ENCODE measurements around the gene MEGF6.

MEGF6 gene

DNA sequence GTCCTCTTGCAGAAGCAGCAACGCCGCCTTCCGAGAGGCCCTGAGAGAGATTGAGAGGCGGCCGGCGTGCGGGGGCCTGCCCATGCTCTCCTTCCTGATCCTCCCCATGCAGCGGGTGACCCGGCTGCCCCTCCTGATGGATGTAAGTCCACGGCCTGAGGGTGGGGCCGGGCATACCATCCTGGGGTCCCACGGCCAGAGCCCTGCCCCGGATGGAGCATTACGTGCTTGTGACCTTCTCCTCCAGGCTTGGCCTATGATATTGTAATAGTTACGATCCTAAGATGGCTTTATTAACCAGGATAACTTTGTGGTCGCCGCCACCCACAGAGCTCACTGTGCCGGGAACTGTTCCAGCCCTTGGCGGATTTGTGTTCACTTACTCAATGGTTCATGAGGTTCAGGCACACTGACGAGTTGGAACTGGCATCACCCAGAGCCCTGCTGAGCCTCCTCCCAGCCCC, 137.9 kb downstream of the MEGF6 start:
- Histone ChIP-seq H3K4me3 (peak overlapping the region; percentile 6; the same call in 1 of the 2 replicates), H3K36me3 (ENCODE audit: insufficient read depth, low read length) (no peaks in the 10 kb centered on the region), H3K9ac (ENCODE audit: insufficient read length) (no peak overlapping the region), H3K27ac (peak overlapping the region; percentile 27; the same call in 1 of the 2 replicates), H3K9me3 (ENCODE audit: low read depth, low read length) (no peaks in the 10 kb centered on the region)
- DNase-seq (ENCODE audit: low read depth, low spot score): peak; percentile 53
- TF ChIP-seq POLR2AphosphoS5 (IDR thresholded peaks at IDR 0.05; ENCODE audit: borderline replicate concordance, low read depth, low read length) (no peak), EZH2 (IDR thresholded peaks at IDR 0.05) (no peak), FOXP2 (optimal IDR thresholded peaks at IDR 0.05; ENCODE audit: control extremely low read depth, extremely low read length, insufficient read depth) (peak; percentile 54)

DNA sequence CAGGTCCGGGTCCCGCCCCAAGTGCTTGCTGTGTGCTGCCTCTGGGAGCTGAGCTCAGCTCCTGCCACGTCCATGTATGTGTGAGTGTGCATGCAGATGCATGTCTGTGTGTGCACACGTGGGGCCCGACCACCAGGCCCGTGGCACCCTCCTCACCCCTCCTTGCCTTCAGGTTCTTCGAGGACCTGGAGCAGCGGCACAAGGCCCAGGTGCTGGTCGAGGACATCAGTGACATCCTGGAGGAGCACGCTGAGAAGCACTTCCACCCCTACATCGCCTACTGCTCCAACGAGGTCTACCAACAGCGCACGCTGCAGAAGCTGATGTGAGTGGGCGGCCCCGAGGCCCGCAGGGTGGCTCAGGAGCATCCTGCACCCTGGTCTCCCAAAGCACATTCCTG, 138.4 kb downstream of the MEGF6 start:
- DNase-seq (ENCODE audit: low read depth, low spot score): no peak

GRCh38 chr1:3472088-3472850, 139.0 kb downstream of the MEGF6 start:
- Histone ChIP-seq H3K36me3 (ENCODE audit: insufficient read depth, low read length) (no peaks in the 10 kb centered on the region), H3K27ac (peak overlapping the region; percentile 86), H3K9ac (ENCODE audit: insufficient read length) (no peak overlapping the region), H3K4me3 (peak overlapping the region; percentile 65), H3K9me3 (ENCODE audit: low read depth, low read length) (no peaks in the 10 kb centered on the region)
- TF ChIP-seq POLR2AphosphoS5 (IDR thresholded peaks at IDR 0.05; ENCODE audit: borderline replicate concordance, low read depth, low read length) (no peak), FOXP2 (optimal IDR thresholded peaks at IDR 0.05; ENCODE audit: control extremely low read depth, extremely low read length, insufficient read depth) (no peak), EZH2 (IDR thresholded peaks at IDR 0.05) (no peak)
- DNase-seq (ENCODE audit: low read depth, low spot score): no peak

More for the DNA sequence above, 138.4 kb downstream of the MEGF6 start:
- TF ChIP-seq FOXP2 (optimal IDR thresholded peaks at IDR 0.05; ENCODE audit: control extremely low read depth, extremely low read length, insufficient read depth): no peak
- TF ChIP-seq EZH2 (IDR thresholded peaks at IDR 0.05): no peak
- TF ChIP-seq POLR2AphosphoS5 (IDR thresholded peaks at IDR 0.05; ENCODE audit: borderline replicate concordance, low read depth, low read length): no peak
- no peak overlapping the region for H3K9ac ChIP-seq (ENCODE audit: insufficient read length)
- H3K9me3 ChIP-seq (ENCODE audit: low read depth, low read length): no peaks in the 10 kb centered on the region
- H3K4me3 ChIP-seq: no peak overlapping the region; the same call in 1 of the 2 replicates
- no peaks in the 10 kb centered on the region for H3K36me3 ChIP-seq (ENCODE audit: insufficient read depth, low read length)
- peak overlapping the region; percentile 27; the same call in 1 of the 2 replicates for H3K27ac ChIP-seq

GRCh38 chr1:3471356-3472087, 139.8 kb downstream of the MEGF6 start:
- peak; percentile 47 for DNase-seq (ENCODE audit: low read depth, low spot score)
- Histone ChIP-seq H3K9ac (ENCODE audit: insufficient read length) (peak overlapping the region; percentile 37), H3K4me3 (peak overlapping the region; percentile 65), H3K36me3 (ENCODE audit: insufficient read depth, low read length) (no peaks in the 10 kb centered on the region), H3K27ac (peak overlapping the region; percentile 86), H3K9me3 (ENCODE audit: low read depth, low read length) (no peaks in the 10 kb centered on the region)
- TF ChIP-seq EZH2 (IDR thresholded peaks at IDR 0.05) (no peak), FOXP2 (optimal IDR thresholded peaks at IDR 0.05; ENCODE audit: control extremely low read depth, extremely low read length, insufficient read depth) (peak; percentile 59), POLR2AphosphoS5 (IDR thresholded peaks at IDR 0.05; ENCODE audit: borderline replicate concordance, low read depth, low read length) (peak; percentile 37; the same call in 1 of the 2 replicates)

- Histone ChIP-seq H3K36me3 (ENCODE audit: insufficient read depth, low read length) (no peaks in the 10 kb centered on the region), H3K9me3 (ENCODE audit: low read depth, low read length) (no peaks in the 10 kb centered on the region), H3K9ac (ENCODE audit: insufficient read length) (no peak overlapping the region), H3K4me3 (peak overlapping the region; percentile 65), H3K27ac (peak overlapping the region; percentile 86; the same call in 1 of the 2 replicates)
- no peak for DNase-seq (ENCODE audit: low read depth, low spot score)
- TF ChIP-seq POLR2AphosphoS5 (IDR thresholded peaks at IDR 0.05; ENCODE audit: borderline replicate concordance, low read depth, low read length): no peak
- TF ChIP-seq EZH2 (IDR thresholded peaks at IDR 0.05): no peak
- no peak for TF ChIP-seq FOXP2 (optimal IDR thresholded peaks at IDR 0.05; ENCODE audit: control extremely low read depth, extremely low read length, insufficient read depth)
Observed at GRCh38 chr1:3470650-3471355, 140.5 kb downstream of the MEGF6 start.

DNA sequence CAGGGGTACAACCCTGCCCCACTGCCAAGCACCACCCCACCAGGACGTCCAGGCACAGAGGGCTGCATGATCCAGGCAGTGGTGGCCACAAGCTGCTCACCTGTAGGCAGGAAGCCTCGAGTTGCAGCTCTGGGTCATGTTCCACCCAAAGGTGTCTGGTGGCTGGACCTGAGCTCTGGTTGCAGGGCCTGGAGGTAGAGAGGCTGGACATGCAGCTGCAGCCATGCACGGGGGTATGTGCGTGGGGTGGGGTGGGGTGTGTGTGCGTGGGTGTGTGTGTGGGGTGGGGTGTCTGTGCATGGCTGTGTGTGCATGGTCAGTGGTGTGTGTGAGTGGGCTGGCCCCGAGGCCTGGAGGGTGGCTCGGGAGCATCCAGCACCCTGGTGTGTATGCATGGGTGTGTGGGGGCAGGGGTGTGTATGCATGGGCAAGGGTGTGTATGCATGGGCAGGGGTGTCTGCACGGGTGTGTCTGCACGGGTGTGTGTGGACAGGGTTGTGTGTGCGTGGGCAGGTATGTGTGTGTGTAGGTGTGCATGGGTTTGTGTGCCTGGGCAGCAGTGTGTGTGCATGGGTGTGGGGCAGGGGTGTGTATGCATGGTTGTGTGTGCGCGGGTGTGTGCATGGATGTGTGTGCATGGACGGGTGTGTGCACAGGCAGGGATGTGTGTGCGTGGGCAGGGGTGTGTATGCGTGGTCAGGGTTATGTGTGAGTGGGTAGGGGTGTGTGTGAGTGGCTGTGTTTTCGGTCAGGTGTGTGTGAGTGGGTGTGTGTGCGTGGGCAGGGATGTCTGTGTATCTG, 141.3 kb downstream of the MEGF6 start:
- H3K27ac ChIP-seq: no peak overlapping the region
- no peak for TF ChIP-seq POLR2AphosphoS5 (IDR thresholded peaks at IDR 0.05; ENCODE audit: borderline replicate concordance, low read depth, low read length)
- TF ChIP-seq EZH2 (IDR thresholded peaks at IDR 0.05): no peak
- no peak for TF ChIP-seq FOXP2 (optimal IDR thresholded peaks at IDR 0.05; ENCODE audit: control extremely low read depth, extremely low read length, insufficient read depth)
- H3K9ac ChIP-seq (ENCODE audit: insufficient read length): no peak overlapping the region
- no peaks in the 10 kb centered on the region for H3K9me3 ChIP-seq (ENCODE audit: low read depth, low read length)
- no peak overlapping the region for H3K4me3 ChIP-seq
- H3K36me3 ChIP-seq (ENCODE audit: insufficient read depth, low read length): no peaks in the 10 kb centered on the region
- no peak for DNase-seq (ENCODE audit: low read depth, low spot score)

DNA sequence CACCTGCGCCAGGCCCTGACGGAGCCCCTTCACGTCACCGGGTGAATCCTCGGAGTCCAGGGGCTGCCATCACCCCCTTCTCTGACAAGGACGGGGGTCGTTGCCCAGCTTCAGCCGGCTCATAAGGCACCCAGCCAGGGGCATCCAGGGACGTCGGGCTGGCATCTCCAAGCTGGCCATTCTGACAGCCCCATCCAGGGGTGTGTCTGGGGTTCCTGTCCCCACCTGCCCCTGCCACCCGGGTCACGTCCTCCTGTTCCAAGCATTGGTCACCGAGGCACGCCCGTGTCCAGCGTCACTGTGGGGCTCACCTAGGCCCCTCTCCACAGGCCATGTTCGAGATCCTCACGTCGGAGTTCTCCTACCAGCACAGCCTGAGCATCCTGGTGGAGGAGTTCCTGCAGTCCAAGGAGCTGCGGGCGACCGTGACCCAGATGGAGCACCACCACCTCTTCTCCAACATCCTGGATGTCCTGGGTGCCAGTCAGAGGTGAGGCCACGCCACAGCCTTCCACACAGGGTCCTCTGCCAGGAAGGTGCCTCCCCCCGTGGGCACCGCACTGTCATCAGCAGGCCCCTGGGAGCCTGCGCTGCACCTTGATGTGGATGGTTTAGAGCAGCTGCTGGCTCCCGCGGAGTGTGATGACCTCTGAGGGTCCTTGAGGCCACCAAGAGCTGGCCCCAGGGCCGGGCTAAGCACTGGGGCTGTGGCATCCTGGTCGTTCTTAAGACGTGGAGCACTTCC, 142.0 kb downstream of the MEGF6 start:
- H3K36me3 ChIP-seq (ENCODE audit: insufficient read depth, low read length): no peaks in the 10 kb centered on the region
- H3K9ac ChIP-seq (ENCODE audit: insufficient read length): no peak overlapping the region
- H3K27ac ChIP-seq: no peak overlapping the region
- no peak overlapping the region for H3K4me3 ChIP-seq
- DNase-seq (ENCODE audit: low read depth, low spot score): no peak
- TF ChIP-seq EZH2 (IDR thresholded peaks at IDR 0.05) (no peak), FOXP2 (optimal IDR thresholded peaks at IDR 0.05; ENCODE audit: control extremely low read depth, extremely low read length, insufficient read depth) (no peak), POLR2AphosphoS5 (IDR thresholded peaks at IDR 0.05; ENCODE audit: borderline replicate concordance, low read depth, low read length) (no peak)
- no peaks in the 10 kb centered on the region for H3K9me3 ChIP-seq (ENCODE audit: low read depth, low read length)
